NCI-H1930 (cell line): Measurements from ENCODE around the gene CARD14.
"Not testable (repeated sequence)": the region's sequence is repeated elsewhere in the genome, so short reads cannot be mapped to it uniquely, and the experiment has no call there.

Source experiments
- DNase-seq, 2 experiments: peaks; one replicate each; lab custom pipeline; 2025; lab: John Stamatoyannopoulos, UW

Gene CARD14

DNA sequence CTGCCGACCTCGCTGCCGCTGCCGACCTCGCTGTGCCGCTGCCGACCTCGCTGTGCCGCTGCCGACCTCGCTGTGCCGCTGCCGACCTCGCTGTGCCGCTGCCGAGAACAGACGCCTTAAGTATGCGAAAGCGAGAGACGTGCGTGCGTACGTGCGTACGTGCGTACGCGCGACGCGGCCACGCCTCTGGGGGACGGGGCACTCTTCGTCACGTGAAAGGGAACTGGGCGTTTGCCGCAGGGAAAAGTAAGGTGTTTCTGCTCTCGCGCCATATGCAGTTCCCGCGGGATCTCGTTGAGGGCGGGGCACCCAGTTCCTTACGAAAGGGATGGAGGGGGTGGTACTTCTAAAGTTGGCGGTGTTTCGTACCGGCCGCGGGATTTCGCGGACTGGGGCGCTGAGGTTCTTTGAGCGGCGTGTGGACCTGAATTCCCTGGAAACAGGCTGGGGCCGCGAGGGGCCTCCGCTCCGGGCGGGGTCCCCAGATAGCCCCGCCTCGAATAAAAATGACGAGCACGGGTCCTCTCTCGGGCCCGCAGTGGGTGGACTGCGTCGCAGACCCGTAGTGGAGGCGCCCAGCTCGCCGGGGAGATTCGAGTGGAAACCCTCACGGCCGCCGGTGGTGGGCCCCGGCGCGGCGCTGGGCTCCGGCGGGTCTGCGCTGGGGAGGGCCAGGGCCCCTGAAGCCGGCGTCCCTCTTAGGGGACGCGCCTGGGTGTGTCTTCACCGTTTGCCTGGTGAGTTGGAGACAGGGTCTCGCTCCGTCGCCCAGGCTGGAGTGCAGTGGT lies 22.6 kb upstream of the CARD14 start, which contains the start of gene EIF4A3:
TSS of gene EIF4A3 (minus strand) at position 94 of the 788 bp plus-strand sequence. CDS start 167 bp downstream, outside the sequence.
- DNase-seq, result peak; percentile 99 to 100

DNA sequence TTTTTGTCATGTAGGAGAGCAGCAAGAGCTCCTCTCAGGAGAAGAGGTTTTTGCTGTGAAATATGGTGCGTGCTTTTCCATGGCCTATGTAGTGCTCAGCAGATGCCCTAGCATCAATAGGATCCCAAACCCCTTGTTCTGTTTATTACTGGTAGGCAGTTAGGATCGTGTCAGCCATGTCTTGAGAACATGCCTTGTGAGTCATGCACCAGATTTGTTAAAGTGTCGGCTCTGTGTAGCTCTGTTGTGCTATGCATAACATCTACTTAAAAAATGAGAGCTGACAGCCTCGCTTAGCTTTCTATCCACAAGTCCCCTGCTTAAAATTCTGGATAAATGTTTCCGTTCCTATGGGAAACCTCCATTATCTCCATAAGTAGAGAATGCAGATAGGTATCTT lies 18.5 kb upstream of the CARD14 start:
- DNase-seq, result no peak

GRCh38 chr17:80152081-80152702 lies 17.6 kb upstream of the CARD14 start:
- no peak for DNase-seq

DNA sequence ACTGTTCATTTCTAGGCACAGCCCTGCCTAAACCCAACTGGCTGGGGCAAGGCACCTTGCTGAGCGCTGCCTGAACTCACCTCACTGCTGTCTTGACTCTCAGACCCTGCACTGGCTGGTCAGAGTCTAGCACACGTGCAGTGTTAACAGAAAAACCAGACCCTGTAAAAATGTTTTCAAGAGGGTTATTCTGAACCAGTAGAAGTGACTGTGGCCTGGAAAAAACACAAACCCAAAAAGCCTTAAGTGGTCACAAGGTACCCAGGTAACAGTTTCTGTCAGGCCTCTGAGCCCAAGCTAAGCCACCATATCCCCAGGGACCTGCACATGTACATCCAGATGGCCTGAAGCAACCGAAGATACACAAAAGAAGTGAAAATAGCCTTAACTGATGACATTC lies 16.8 kb upstream of the CARD14 start:
- no peak for DNase-seq

GRCh38 chr17:80154166-80154565 lies 15.7 kb upstream of the CARD14 start:
- no peak for DNase-seq

- DNase-seq, result not testable (repeated sequence)
Measured at GRCh38 chr17:80155600-80155999, 14.2 kb upstream of the CARD14 start.

GRCh38 chr17:80158846-80159245 lies 11.0 kb upstream of the CARD14 start:
- no peak for DNase-seq

GRCh38 chr17:80160536-80160935 lies 9.3 kb upstream of the CARD14 start:
- DNase-seq, result no peak

GRCh38 chr17:80163336-80163735 lies 6.5 kb upstream of the CARD14 start:
- DNase-seq, result no peak

DNA sequence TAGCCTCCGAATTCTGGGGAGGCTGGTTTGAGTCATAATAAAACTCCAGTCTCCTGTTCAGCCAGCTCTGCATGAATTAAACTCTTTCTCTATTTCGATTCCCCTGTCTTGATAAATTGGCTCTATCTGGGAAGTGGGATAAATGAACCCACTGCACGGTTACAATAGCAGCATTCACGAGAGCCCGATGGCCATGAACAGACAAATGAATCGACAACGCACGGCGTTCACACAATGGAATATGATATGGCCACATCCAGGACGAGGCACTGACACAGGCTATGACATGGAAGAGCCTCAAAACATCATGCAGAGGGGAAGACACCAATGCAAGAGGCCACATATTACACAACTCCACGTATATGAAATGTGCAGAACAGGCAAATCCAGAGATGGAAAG lies 5.6 kb upstream of the CARD14 start:
- no peak for DNase-seq

GRCh38 chr17:80166446-80166845 lies 3.4 kb upstream of the CARD14 start:
- DNase-seq, result no peak

GRCh38 chr17:80168371-80168770 lies 1.5 kb upstream of the CARD14 start:
- DNase-seq, result no peak

GRCh38 chr17:80169107-80169506 lies 723 bp upstream of the CARD14 start:
- no peak for DNase-seq

DNA sequence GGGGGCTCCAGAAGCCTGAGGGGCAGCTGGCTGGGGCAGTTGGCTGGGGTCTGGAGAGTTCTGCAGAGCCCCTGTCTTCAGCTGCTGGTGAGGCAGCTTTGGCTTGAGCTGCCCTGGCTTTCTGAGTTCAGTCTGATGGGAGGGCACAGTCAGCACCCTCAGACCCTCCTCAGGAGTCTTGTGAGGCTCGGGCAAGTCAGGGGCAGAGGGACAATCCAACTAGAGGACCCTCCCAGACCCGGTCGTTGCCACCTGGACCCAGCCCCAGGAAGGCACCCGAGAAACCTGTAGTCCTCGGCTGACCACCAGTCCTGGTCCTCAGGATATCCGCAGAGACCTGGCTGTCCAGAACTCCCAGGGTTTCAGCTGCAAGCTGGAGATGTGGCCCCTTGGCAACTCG lies 1.9 kb downstream of the CARD14 start:
- DNase-seq, result no peak

DNA sequence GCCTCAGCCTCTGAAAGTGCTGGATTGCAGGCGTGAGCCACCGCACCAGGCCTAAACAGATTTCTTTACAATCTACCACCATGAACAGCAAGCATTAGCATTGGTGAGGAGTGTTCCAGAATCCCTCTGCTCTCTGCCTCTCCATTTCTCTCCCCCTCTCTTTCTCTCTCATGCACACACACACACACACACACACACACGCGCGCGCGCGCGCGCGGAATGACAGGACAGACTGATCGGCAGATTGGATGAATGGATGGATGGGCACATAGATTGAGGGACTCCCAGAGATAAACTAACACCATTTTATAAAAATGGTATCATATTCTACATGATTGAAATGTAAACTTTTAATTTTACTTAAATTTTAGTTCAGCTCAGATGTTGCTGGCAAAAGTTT lies 3.3 kb downstream of the CARD14 start:
- no peak for DNase-seq

GRCh38 chr17:80173916-80174315 lies 4.1 kb downstream of the CARD14 start:
- no peak for DNase-seq

DNA sequence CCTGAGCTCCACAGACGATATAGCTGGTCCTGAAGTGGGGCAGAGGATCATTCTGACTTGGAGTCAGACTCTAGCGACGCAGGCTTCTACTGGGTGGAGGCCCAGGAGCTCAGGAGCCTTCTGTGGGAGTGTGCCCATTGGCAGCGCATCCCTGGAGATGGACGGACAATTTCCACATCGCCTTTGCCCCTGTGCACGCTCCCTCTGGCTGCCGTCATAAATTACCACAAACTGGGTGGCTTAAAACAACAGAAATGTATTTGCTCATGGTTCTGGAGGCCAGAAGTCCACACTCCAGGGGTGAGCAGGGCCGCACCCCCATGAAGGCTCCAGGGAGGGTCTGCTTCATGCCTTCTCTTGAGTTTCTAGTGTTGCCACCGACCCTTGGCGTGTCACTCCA lies 6.9 kb downstream of the CARD14 start:
- DNase-seq, result no peak

GRCh38 chr17:80177986-80178595 lies 8.3 kb downstream of the CARD14 start:
- DNase-seq, result no peak

- no peak for DNase-seq
Measured at GRCh38 chr17:80180192-80180591, 10.4 kb downstream of the CARD14 start.

GRCh38 chr17:80181431-80181830 lies 11.6 kb downstream of the CARD14 start:
- DNase-seq, result no peak

DNA sequence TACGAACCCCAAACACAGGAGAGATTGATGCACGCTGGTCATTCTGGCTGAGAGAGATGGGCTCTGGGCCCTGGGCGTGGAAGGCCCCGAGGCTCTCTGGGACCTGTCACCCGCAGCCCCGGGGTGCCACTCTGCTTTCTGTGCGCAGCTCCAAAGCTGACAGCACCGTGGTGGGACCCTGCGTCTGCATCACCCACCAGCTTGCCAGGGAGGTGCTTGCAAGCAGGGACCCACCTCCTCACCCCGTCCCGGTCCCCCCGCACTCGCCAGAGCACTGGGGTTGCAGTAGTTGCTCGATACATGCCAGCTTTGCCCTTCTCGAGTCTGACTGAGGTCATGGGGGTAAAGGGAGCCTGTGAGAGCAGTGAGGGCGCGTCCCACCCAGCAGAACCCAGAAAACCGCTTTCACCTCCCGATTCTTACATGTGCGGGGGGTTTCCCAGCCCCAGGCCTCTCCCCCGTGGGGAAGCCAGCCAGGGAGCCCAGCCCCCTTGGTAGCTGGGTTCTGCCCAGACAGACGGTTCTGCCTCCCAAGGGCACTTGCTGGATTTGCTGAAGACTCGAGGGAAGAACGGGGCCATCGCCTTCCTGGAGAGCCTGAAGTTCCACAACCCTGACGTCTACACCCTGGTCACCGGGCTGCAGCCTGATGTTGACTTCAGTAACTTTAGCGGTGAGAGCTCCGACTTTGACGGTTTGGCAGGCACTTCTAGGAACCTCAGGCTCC lies 12.5 kb downstream of the CARD14 start:
- no peak for DNase-seq

GRCh38 chr17:80182845-80183223 lies 13.0 kb downstream of the CARD14 start:
- no peak for DNase-seq
